ENCODE data around the gene CLTCL1.

The CLTCL1 gene

GRCh38 chr22:19129871-19130270 is 161.6 kb downstream of the CLTCL1 start:
- no peak for DNase-seq (ENCODE audit: low read depth in 1 of 2, low spot score in 1 of 2)
- no peak overlapping the region for H3K27ac ChIP-seq (replicated peaks)
- TF ChIP-seq, protein P1, sequence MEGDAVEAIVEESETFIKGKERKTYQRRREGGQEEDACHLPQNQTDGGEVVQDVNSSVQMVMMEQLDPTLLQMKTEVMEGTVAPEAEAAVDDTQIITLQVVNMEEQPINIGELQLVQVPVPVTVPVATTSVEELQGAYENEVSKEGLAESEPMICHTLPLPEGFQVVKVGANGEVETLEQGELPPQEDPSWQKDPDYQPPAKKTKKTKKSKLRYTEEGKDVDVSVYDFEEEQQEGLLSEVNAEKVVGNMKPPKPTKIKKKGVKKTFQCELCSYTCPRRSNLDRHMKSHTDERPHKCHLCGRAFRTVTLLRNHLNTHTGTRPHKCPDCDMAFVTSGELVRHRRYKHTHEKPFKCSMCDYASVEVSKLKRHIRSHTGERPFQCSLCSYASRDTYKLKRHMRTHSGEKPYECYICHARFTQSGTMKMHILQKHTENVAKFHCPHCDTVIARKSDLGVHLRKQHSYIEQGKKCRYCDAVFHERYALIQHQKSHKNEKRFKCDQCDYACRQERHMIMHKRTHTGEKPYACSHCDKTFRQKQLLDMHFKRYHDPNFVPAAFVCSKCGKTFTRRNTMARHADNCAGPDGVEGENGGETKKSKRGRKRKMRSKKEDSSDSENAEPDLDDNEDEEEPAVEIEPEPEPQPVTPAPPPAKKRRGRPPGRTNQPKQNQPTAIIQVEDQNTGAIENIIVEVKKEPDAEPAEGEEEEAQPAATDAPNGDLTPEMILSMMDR (IDR thresholded peaks at IDR 0.05; ENCODE audit: insufficient read depth, low read length), result no peak
- TF ChIP-seq REST (IDR thresholded peaks at IDR 0.05; ENCODE audit: insufficient replicate concordance, low read depth), result no peak
- TF ChIP-seq SPI1 (IDR thresholded peaks at IDR 0.05; ENCODE audit: borderline replicate concordance, low read depth), result no peak
- no peak for TF ChIP-seq GABPA (IDR thresholded peaks at IDR 0.05; ENCODE audit: low read depth)
- TF ChIP-seq POLR2AphosphoS5 (IDR thresholded peaks at IDR 0.05; ENCODE audit: low read depth), result no peak
- H3K4me3 ChIP-seq (replicated peaks; ENCODE audit: insufficient read depth, low read length), result no peak overlapping the region
- no peaks in the 10 kb centered on the region for H3K27me3 ChIP-seq (ENCODE audit: insufficient read depth, poor library complexity, severe bottlenecking)
